GM18502 (cell line): ENCODE measurements around the gene FAM177A1.
"Not testable (repeated sequence)": the region's sequence is repeated elsewhere in the genome, so short reads cannot be mapped to it uniquely, and the experiment has no call there.

Source experiments
- ATAC-seq: cut with Tn5 transposase; IDR thresholded peaks from one replicate; pipeline ENCODE4 v1.9.1; 2021; ENCODE audit warnings: mild to moderate bottlenecking; ENCODE audit not compliant: unreplicated experiment, poor library complexity

The FAM177A1 gene

GRCh38 chr14:35052637-35053036 is 6.6 kb downstream of the FAM177A1 start:
- ATAC-seq, result no peak

- ATAC-seq, result not testable (repeated sequence)
These were observed 15.2 kb downstream of the FAM177A1 start for GRCh38 chr14:35061113-35061791.

- ATAC-seq, result not testable (repeated sequence)
These were observed 19.7 kb downstream of the FAM177A1 start for GRCh38 chr14:35065731-35066130.

GRCh38 chr14:35068238-35069012 is 22.4 kb downstream of the FAM177A1 start:
- no peak for ATAC-seq

- ATAC-seq, result no peak
These were observed 26.2 kb downstream of the FAM177A1 start for GRCh38 chr14:35072226-35072625.

- ATAC-seq, result no peak
These were observed 27.4 kb downstream of the FAM177A1 start for GRCh38 chr14:35073486-35073885.

- ATAC-seq, result no peak
These were observed 32.0 kb downstream of the FAM177A1 start for GRCh38 chr14:35078082-35078481.

- no peak for ATAC-seq
These were observed 33.7 kb downstream of the FAM177A1 start for GRCh38 chr14:35079742-35080141.

GRCh38 chr14:35083530-35084150 is 37.6 kb downstream of the FAM177A1 start:
- ATAC-seq, result no peak

- ATAC-seq, result no peak
These were observed 39.4 kb downstream of the FAM177A1 start for GRCh38 chr14:35085441-35085840.

GRCh38 chr14:35088514-35088913 is 42.4 kb downstream of the FAM177A1 start:
- ATAC-seq, result no peak

- not testable (repeated sequence) for ATAC-seq
These were observed 48.6 kb downstream of the FAM177A1 start for GRCh38 chr14:35094645-35095044.

- no peak for ATAC-seq
These were observed 61.8 kb downstream of the FAM177A1 start for GRCh38 chr14:35107866-35108265.

GRCh38 chr14:35112641-35113040 is 66.6 kb downstream of the FAM177A1 start:
- ATAC-seq, result no peak

- ATAC-seq, result no peak
These were observed 67.4 kb downstream of the FAM177A1 start for GRCh38 chr14:35113308-35113950.

GRCh38 chr14:35114036-35114435 is 68.0 kb downstream of the FAM177A1 start:
- no peak for ATAC-seq

GRCh38 chr14:35116242-35116641 is 70.2 kb downstream of the FAM177A1 start:
- no peak for ATAC-seq

GRCh38 chr14:35117112-35117511 is 71.0 kb downstream of the FAM177A1 start:
- ATAC-seq, result no peak

- ATAC-seq, result no peak
These were observed 75.2 kb downstream of the FAM177A1 start for GRCh38 chr14:35121026-35121886.
